Dermis blood vessel endothelial cell (primary cell): ENCODE measurements around the gene ZNF605. TPM values are rescaled to one million over a fixed set of nuclear protein-coding genes. Genes with fewer than 3 reads are reported as not detected.
A peak's percentile ranks its signal among the peaks of the same experiment; 100 is the strongest.
"Not testable (repeated sequence)": the region's sequence is repeated elsewhere in the genome, so short reads cannot be mapped to it uniquely, and the experiment has no call there.

Source experiments
- DNase-seq: peaks from one replicate; pipeline ENCODE4 v3.0.0; 2010
- total RNA-seq: library from RNA; depleted of rRNA; stranded (reverse); fragments of >200 nt; gene quantifications from 2 replicates; pipeline ENCODE4 v1.2.3, GENCODE V29; 2014

The ZNF605 gene
- total RNA-seq, 1 donor from 2014 or later = 8.2 TPM

DNA sequence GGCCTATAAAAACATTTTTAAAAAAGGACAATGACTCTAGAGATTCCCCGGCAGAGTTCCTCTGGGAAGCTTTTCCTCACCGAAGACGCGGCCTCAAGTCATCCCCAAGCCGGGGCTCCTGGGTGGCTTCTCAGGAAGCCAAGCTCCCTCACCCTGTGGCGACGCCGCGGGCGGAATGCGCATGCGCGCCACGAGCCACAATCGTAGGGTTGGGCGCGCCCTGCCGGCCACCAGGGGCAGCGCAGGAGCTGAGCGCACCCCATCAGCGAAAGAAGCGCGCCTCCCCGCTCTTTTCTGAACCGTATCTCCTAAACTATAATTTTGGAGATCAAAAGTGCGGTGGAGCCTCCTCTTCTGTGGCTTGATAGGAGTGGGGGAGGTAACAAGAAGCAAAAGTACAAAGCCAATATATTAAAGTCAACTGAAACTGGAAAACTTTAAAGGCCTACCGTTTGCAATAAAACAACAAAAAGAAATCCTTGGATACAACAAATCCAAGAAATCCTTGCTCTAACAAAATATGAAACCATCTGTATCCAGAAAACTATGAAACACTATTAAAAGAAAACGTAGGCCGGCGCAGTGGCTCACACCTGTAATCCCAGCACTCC, 51.3 kb downstream of the ZNF605 start:
- DNase-seq = peak; percentile 79

DNA sequence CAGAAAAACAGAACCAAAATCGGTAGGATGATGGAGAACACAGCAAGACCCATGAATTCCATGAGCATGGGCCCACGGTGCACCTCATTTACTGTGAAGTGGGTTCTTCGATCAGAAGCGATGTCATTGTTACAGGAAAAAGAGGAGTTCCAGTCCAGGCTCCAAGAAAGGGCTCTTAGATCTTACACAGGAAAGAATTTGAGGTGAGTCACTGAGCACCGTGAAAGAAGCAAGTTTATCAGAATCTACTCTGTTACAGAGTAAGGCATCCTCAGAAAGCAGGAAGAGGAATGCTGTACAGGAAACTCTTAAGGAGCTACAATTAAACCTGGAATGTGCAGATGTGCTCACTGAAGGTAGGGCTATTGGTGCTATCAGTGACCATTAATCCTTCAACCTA, 57.1 kb downstream of the ZNF605 start:
- DNase-seq = peak; percentile 69

DNA sequence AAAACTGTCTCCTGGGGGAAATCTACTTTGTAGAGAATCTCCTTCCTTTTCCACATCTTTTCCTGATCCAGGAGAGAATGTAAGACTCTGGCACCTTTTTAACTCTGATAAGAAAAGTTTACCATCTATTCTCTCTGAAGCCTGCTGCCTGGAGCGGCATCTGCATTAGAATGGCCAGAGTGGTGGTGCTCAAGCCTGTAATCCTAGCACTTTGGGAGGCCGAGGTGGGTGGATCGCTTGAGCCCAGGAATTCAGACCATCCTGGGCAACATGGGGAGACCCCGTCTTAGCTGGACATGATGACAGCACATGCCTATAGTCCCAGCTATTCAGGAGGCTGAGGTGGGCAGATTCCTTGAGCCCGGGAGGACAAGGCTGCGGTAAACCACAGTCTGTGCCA, 67.3 kb downstream of the ZNF605 start:
- DNase-seq = no peak

- DNase-seq = peak; percentile 98
These were observed 68.4 kb downstream of the ZNF605 start, which contains the start of gene CHFR for GRCh38 chr12:132887513-132888351. Gene CHFR (minus strand): TSS chr12:132887605. CDS start chr12:132887328, 277 bp downstream.

DNA sequence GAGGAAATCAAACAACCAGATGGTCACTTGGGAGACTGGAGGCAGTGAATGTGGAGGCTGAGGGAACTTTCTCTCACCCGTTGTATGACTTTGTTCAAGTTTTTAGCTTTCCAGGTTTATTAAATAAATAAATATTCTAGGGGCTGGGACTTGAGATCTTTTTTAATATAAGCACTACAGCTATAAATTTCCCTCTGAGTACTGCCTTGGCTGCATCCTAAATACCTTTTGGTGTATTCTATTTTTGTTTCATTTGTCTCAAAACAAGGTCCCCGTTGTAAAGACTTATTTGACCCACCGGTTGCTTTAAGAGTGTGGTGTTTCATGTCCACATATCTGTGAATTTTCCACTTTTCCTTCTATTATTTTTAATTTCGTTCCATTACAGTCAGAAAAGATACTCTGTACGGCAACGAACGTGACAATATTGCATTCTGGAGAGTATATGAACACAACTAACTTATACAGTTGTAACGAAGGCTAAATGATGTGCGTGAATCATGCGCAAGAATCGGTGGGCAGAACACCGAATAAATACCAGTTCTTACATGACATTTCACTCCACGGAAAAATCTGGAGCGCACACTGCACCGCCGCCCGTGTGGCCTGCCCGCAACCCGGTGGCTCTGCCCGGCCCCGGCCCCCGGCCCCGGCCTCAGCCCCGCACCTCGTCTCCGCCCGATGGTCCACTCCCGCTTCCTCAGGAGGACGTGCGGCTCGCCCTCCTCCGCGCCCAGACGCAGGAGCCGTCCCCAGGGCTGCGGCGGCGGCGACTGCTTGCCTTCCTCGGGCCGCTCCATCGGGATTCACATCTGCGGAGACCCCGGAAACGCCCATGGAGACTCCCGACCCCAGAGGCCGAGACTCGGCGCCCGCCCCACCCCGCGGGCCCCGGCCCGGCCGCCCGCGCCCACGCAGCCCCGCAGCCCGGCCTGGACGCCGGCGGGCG, 69.3 kb downstream of the ZNF605 start:
- DNase-seq = peak; percentile 30

DNA sequence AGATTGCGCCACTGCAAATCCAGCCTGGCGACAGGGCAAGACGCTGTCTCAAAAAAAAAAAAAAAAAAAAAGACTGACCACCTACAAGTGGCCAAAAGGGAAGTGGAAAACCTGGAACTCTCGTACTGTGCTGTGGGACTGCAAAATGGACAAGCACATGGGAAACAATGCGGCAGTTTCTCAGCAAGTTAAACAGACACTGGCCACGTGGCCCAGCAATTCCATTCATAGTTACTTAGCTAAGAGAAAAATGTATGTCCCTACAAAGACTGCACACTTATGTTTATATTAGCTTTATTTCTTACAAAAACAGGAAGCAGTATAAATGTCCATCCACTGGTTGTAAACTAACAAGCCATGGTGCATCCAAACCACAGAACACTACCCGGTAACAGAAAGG, 74.3 kb downstream of the ZNF605 start:
- peak; percentile 45 for DNase-seq

- DNase-seq = not testable (repeated sequence)
These were observed 81.5 kb downstream of the ZNF605 start for GRCh38 chr12:132874620-132875019.

DNA sequence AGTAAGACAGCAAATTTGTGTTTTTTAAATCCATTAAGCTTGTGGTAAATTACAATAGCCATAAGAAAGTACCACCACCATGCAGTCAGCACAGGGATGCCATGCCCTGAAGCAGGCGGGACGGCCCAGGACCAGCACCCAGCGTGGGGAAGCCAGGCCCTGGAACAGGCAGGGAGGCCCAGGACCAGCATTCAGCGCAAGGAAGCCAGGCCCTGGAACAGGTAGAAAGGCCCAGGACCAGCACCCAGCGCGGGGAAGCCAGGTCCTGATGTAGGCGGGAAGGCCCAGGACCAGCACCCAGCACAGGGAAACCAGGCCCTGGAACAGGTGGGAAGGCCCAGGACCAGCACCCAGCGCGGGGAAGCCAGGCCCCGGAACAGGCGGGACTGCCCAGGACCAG, 81.9 kb downstream of the ZNF605 start:
- no peak for DNase-seq

GRCh38 chr12:132873724-132874123, 82.4 kb downstream of the ZNF605 start:
- DNase-seq = no peak

- no peak for DNase-seq
These were observed 83.1 kb downstream of the ZNF605 start for GRCh38 chr12:132872975-132873421.

DNA sequence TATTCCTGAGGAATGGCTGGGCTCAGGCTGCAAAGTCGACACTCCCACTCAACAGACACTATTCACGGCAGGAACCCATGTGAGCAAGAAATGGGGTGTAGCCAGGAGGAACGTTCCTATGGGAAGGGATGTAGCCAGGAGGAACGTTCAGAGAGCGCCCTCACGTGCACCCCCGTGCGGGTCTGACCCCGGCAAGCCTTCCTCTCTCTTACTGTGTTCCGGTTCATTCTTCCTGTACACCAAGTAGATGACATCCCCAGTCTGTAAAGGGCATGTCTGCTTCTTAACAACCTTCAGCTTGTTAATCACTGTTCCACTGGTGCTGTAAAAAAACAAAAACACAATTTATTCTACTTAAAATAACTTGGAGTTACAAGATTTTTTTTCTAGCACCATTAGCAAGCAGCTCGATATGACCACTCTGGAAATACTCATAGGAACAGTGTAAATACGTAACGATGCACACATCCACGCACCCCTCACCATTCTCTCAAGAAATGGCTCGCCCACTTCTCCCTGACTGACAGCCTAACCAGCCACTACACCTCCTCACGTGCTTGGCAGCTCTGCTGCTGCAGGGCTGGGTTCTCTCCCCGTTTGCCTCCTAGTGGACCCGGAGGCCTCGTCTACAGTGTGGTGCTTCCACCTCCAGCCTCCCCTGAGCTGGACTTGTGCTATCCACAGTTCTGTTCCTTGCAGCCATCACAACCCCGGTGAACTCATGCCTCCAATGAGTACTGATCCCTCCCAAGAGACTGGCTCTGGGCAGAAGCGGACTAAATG, 83.8 kb downstream of the ZNF605 start:
- no peak for DNase-seq

- DNase-seq = no peak
These were observed 86.6 kb downstream of the ZNF605 start for GRCh38 chr12:132869551-132869950.

Other genes starting within 250 kb of the ZNF605 start
- 63.3 and 73.5 TPM in 2 replicates for gene PGAM5, start 245.5 kb downstream of the ZNF605 start, total RNA-seq
- 51.6 and 61.6 TPM in 2 replicates for gene ANKLE2, start 194.5 kb downstream of the ZNF605 start, total RNA-seq
- gene GOLGA3, start 127.4 kb downstream of the ZNF605 start, total RNA-seq = 101 and 139 TPM in 2 replicates
- 50.0 and 50.5 TPM in 2 replicates for gene CHFR, start 68.7 kb downstream of the ZNF605 start, total RNA-seq
- 10.1 and 19.2 TPM in 2 replicates for gene ZNF26, start 30.1 kb upstream of the ZNF605 start, total RNA-seq
- 20.5 and 31.0 TPM in 2 replicates for gene ZNF84, start 81.2 kb upstream of the ZNF605 start, total RNA-seq
- gene ZNF140, start 124.6 kb upstream of the ZNF605 start, total RNA-seq = 20.1 and 22.6 TPM in 2 replicates
- gene ZNF891, start 174.0 kb upstream of the ZNF605 start, total RNA-seq = 0.93 and 1.0 TPM in 2 replicates
- 5.6 and 12.9 TPM in 2 replicates for gene ZNF10, start 174.3 kb upstream of the ZNF605 start, total RNA-seq
- gene ZNF268, start 225.2 kb upstream of the ZNF605 start, total RNA-seq = 39.8 and 44.8 TPM in 2 replicates